CD4-positive, alpha-beta T cell treated with Interferon gamma for 1 hour (primary cell): ENCODE measurements around the gene FLT3.

Experiments
- DNase-seq: peaks from one replicate; pipeline ENCODE4 v3.0.0-alpha.2; 2020

Gene FLT3

DNA sequence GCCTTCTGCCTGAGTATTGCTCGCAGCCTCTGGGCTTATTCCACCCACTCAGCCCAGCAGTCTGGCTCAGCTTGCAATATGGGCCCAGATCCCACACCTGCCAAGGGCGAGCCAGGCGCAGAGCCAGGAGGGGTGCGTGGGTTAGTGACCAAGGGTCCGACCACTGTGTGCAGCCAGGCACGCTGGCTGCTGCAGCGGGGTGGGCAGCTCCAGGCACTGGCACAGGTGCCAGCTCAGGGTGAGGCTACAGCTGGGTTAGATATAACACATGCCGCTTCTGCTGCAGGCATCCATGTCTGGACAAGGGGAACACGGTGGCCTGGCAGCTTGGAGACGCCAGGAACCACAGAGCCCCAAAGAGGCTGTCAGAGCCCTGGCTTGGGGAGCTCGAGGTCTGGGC, 99.3 kb downstream of the FLT3 start:
- DNase-seq: no peak

DNA sequence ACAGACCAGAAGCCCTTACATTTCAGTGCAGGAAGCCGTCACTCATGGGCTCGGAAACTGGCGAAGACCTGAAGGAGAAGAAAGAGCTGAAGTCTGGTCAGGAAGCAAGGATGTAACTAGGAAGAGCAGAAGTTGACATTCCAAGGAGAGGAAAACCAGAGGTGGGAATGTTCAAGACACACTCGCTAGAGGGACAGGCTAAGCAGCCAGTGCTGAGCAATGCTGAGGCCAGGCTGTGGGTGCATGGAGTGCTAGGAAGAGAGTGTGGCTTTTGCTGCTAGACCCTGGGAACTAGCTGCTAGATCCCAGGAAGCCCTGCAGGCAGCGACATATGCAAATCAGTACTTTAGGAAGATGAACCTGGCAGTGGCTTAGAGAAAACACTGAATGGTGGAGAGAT, 99.8 kb downstream of the FLT3 start:
- DNase-seq: no peak

DNA sequence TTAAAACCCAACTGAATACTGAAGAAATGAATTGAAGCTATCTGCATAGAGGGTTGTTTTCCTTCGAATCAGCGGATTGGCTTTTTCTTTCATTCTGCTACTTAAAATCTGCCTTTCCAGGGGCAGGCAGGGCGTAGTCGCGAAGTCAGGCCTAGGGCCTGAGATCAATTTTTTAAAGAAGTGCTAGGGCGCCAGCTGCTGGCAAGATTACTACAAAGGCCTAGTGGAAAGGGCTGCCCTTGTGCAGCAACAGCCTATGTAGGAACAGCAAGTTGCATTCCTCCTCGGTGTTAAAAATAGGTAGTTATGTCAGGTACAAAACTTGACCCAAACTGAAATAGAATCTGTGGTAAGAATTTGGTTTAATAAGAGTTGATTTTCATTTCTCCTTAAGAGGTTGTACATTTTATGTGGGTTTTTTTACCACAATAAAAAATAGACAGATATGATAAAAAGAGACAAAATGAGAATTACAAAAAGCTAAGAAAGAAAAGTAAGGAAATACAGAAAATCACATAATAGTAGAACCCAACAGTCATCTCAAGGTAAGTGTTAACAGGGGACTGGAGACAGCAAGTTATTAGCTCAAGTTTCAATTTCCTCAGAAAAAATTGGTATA, 102.4 kb downstream of the FLT3 start:
- DNase-seq: no peak

DNA sequence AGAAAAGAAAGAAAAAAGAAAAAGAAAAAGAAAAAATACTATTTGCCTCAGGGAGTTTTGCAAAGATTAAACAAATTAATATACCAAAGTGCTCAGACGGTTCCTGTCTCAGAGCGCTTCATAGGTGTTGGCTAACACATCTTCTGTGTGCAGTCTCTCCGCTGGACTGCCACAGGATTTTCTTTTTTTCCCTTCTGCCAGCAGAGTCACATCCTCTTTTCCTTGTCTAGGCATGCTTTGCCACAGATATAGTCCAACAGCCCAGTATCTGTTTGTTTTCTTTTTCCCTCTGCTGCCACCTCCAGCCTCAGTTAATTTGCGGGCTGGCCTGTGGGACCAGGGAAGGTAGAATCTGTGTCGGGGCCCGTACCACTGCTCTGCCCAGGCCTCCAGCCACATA, 108.5 kb downstream of the FLT3 start:
- no peak for DNase-seq

DNA sequence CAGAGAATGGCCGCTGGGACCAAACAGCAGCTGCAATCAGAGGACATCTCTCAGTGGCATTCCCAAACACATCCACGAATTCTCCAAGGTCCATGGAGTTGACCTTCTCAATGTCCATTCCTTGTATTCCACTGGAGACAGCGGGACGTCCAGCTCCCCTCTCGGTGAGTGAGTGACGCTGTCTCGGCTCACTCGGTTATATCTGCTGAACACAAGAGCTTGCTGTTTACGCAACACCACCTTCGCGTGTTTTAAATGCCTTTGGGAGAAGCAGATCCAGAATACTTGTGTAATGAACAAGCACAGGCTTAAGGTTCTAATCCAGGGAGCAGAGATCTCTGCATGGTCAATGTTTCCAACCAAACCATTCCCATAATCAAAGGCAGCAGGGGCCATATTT, 111.9 kb downstream of the FLT3 start, which contains the start of gene URAD:
TSS of gene URAD (minus strand) at position 174 of the 400 bp plus-strand sequence. CDS start at position 118, 56 bp downstream.
- no peak for DNase-seq

DNA sequence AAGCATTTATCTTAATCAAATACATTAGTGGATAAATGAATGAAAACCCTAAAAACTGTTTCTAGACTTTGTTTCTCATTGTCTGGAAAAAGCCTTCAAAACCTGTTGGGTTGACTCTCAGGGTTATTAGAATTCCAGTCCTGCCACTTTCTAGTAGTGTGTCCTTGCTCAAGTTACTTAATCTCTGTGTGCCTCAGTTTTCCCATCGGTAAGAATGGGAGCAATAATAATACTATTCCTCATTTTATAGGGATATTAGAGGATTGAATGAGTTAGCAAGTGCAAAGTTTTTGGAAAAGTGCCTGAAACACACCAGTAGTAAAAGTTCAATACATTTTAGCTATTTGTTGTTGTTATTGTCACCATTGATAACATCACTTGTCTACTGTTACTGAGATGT, 114.8 kb downstream of the FLT3 start:
- DNase-seq: no peak

DNA sequence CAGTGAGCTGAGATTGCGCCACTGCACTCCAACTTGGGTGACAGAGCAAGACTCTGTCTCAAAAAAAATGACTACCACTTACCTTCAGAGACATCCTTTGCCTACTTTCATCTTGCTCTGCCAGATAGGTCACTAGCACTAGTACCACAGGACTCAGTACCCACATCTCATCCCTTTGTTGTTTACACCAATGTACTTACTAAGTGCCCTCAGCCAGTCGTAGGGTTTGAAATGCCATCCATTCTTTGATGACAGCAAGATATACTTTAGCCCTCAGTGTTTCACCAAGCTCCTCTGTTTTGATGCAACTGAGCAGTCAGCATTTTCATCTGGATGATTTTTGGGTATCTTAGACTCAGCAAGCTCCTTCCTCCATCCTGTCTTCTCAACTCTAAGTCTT, 118.0 kb downstream of the FLT3 start:
- DNase-seq: no peak

DNA sequence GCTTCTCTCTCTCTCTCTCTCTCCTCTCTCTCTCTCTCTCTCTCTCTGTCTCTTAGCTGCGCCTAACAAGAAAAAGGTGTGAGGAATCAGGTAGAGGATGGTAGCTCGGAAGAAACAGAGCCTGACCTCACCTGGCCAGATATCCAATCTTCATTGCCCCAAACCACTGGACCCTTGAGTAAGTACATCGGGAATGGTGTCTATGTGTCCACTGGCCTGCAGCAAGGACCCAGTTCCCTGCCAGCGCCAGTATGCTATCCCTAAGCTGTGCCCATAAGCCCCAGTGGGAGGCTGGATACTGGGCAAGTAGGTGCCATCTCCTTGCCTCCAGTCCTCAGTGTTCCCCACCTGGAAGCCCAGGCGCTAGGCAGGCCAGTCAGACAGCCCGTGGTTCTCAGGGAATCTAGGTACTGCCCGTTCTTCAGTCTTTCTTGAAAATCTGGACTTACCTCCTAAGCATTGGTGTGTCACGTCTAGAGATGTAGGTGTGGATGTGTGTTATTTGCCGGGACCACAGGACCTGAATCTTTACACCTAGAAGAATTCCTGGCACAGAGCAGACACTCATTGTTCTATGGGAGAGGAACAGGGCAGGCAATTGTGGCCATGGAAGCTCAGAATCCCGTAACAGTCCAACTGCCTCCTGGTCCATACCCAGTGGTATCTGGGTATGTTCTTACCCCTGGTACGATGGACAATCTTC, 119.2 kb downstream of the FLT3 start:
- DNase-seq: no peak

DNA sequence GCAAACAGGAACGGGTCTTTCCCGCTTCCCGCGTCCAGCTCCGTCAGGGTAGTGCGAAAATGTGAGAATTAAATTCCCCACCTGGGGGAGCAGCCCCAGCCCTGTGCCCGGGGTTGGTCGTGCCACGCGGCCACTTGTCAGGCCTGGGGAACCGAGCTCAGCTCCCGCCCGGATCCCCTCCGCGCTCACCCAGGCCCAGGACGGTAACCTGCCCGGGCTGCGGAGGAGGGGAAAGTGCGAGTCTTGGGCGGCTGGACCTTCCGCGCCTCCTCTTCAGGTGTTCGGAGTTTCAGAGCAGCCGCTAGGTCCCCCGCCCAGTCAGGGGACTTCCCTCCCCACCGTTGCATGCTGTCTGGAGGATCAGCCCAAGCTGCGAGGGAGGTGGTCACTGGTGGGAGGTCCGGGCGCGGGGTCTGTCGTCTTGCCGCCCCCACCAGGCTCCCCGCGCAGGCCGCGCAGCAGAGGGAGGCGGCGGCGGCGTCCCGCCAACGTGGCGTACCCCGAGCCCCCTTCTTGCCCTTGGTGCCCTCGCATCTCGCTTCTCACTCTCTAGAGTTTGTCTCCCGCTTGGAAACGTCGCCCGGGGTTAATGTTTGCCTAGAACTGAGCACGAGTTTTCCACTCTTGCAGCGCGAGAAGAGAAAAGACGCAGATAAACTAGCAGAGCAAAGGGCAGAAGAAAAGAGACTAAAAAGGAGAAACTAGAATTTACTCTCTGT, 119.9 kb downstream of the FLT3 start:
- DNase-seq: no peak

DNA sequence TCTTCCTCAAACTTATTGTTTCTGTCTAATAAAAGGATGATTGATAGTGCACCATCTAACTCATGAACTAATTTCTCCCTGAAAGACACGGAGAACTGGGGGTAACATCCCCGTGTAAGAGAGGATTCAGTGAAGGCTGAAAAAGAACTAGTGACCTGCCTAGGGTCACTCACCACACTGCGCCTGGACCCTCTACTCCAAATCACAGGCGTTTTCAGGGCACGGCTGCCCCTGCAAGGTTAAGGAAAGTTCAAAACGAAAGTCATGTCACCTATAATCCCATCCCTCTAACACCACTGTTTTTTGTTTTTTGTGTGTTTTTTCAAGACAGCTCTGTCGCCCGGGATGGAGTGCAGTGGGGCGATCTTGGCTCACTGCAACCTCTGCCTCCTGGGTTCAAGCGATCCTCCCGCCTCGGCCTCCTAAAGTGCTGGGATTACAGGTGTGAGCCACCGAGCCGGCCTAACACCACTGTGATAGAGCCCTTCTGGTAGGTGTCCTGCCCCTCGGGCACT, 120.6 kb downstream of the FLT3 start:
- no peak for DNase-seq

DNA sequence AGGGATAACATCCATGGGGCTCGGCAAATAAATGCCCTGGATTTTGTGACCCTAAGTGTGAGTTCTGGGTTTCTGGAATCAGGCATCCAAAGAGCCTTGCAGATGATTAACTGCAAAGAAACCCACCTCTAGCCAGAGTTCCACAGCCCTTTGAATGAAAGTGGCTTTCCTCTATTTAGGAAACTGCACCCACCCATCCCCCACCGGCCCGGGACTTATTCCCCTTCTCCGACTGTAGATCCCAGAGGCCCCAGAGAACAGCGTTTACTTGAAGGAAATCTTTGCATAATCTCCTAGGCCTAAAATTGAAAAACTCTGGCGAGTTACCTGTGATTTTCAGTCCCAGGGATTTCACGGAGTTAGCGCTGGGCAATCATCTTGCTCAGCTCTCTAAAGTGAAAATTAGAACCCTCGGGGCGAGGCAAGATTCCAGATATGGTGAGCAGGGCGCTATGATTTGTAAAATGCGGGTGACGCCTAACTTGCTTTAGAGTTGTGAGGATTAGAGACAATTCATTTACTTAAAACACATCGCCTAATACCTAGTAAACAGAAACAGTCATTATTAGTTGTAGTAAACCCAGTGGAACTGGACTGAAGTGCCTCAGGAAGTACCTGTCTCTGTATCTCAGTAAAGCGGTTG, 121.3 kb downstream of the FLT3 start:
- DNase-seq: no peak

DNA sequence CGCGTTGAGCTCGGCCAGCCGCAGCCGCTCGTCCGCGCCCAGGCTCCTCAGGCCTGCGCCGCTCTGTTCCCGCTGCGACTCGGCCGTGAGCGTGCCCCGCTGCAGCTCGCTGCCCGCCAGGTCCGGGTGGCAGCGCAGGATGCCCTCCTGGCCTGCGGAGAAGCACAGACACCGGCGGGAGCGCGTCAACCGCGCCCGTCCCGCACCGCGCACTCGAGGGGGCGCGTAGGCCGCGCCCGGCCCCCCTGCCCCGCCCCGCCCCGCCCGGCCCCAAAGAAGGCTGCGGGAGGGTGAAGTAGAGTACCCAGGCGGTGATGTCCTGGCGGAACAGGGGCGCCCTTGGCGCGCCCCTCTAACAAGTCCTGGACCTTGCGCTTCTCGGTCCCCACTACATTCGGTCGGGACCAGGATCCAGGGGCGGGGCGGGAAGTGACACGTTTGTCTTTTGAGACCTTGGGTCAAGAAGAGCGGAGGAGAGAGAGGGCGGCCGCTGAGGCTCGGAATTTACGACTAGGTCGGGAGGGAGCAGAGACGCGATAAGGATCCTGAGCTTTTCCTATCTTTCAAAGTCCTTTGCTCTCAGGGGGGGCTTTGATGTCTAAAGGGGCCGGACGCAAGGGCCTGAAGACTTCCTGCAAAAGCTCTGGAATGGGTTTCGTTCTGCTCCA, 121.9 kb downstream of the FLT3 start:
- DNase-seq: no peak

DNA sequence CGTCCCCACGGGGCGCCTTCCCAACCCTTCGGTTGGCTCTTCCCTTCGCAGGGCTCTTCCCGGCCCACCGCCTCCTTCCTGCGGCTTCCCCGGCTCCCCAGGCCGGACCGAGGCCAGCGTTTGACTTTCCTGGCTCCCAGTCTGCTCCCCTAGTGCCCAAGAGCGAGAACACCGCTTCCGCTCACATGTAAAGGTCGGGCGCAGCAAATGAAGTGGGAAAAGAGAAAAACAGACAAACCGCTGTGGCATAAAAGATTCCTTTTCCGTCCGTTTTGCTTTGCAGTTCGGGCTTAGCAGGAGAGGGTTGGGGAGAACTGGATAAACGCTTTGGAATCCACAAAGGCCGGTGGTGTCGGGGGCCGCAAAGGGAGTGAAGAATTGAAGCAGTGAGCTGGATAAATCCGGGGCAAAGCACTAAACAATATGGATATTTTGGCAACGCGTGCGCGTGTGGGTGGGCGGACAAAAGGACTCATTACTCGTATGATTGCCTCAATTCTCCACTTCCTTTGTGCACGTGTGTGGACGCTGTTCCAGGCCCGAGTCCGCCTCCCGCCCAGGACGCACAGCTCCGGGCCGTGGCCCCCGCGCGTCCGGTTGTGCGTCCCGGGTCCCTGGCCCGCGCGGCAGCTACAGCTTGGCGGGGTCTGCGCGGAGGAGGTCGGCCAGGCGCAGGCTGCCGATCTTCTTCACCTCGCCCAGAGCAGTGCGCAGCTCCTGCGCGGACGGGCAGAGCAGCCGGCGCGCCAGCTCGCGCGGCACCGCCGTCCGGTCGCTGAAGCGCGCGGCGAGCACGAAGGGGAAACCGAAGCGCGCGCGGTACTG, 122.7 kb downstream of the FLT3 start:
- DNase-seq: no peak

DNA sequence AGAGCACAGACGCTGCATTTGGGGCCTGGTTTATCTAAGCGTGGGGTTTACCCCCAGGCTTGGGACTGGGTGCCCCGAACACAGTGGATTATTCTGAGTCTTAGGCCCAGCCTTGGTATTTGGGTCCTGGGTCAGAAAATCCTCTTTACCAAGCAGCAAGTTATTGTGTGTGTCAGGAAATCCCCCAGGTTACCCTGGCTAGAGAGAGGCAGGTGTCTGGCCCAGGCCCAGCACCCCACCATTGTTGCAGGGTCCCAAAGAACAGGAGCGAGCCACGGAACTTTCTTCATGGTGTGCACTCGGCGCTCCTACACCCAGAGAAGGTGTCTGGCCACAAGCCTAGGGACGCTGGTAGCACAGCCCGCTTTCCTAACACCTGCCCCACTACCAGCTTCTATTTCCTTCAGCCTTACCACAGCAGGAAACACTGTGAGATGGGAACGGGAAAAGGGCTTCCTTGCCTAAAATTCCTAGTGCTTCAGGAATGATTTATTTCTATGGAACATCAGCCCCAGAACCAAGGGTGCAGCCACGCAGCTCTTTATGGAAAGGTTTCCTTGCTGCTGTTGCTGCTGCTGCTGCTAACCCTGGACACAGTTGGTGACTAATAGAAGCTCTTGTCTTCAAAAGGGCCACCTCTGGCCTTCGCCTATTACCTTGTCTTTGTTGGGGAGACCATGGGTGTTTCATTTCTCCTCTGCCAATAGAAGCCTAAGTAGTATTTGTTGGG, 123.8 kb downstream of the FLT3 start:
- no peak for DNase-seq

DNA sequence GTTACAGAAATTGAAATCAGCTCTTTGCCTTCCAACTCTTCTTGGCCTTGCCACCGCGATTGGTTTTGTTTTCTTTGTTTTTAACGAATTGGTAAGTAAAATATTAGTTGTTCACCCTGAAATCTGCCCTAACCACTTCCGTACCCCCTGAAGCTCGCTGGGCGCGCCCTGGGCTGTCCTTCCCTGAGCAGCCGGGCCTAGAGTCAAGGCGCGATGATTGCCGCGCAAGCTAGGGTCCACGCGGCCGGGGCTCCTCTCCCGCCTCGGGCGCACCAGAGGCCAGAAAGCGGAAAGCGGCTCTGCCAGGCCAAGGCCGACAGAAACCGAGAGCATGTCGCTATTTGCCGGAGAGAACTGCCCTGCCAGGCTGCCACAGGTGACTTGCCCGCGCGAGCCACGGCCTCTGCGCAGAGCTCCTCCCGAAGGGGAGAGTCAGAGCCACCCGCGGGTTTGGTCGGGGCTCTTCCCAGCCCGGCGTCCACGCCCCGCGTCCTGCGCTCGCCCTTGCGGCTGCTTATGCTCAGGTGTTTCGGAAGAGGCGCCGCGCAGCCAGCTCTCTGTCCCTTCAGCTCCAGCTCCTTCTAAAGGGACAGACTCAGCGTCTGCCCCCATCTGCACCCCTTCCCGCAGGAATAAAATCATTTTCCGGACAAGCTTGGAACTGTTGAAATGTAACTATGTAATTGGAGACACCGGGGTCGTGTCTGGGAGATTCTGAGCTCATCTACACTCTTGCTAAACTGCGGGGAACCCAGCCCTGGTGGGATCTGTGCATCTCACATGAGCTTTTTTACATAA, 124.6 kb downstream of the FLT3 start:
- DNase-seq: no peak

DNA sequence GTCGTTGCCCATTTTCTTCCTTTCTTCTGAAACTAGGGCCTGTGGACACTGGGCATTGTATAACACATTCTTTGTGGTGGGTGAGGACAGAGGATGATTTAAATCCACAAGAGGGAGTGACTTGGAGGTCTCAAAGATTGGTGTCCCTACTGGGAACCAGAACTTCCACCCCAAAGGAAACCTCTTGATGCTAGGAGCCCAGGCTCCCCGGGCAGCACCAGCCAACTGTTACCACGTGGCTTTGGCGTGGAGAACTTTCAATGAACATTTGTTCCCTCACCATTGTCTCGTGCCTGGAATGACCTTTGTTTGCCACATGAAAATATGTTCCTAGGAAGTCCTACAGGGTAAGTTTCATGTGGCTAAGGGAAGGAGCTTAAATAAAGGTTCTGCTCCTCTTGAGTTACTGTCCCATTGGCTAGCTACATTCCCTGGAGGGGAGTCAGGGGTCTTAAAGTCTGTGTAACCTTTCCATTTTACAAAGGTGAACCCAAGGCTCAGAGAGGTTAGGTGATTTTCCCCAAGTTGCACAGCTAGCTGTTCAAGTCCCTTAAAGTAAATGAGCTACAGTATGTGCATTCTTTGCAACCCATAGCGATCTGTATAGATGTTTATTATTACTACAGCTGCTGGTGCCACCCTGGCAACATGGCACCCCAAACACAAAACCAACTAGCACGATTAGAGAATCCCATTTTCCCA, 126.3 kb downstream of the FLT3 start:
- no peak for DNase-seq

DNA sequence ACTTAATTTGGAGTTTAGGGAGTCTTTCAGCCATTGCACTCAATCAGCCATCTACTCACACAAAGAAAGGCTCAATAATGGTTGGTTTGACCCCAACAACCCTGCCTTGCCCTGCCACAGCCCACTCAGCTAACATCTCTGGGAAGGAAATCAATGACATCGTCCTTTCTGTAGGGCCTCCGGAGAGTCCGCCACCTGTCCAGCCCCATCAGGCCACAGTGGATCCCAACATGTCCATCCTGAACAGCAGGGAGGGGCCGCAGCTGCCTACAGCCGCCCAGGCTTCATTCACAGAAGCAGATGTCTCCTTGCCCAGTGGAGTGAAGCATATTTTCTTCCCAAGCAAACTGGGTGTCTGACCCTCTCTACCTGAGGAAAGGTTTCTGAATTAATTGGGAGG, 127.1 kb downstream of the FLT3 start:
- DNase-seq: no peak

DNA sequence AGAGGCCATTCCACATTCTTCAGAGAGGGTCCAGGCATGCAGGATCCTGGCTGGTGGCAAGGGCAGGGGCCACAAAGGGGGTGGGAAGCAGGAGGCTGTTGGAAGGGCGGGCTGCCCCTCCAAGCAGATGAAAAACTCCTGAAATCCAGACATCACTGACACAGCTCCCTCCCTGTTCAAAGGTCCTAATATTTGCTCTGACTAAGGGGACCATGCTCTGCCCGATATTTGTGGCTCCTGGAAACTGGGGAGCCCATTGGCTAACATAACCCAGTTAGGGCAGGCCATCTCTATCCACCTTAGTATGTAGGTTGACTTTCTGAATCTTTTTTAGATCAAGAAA, 127.9 kb downstream of the FLT3 start:
- DNase-seq: no peak

DNA sequence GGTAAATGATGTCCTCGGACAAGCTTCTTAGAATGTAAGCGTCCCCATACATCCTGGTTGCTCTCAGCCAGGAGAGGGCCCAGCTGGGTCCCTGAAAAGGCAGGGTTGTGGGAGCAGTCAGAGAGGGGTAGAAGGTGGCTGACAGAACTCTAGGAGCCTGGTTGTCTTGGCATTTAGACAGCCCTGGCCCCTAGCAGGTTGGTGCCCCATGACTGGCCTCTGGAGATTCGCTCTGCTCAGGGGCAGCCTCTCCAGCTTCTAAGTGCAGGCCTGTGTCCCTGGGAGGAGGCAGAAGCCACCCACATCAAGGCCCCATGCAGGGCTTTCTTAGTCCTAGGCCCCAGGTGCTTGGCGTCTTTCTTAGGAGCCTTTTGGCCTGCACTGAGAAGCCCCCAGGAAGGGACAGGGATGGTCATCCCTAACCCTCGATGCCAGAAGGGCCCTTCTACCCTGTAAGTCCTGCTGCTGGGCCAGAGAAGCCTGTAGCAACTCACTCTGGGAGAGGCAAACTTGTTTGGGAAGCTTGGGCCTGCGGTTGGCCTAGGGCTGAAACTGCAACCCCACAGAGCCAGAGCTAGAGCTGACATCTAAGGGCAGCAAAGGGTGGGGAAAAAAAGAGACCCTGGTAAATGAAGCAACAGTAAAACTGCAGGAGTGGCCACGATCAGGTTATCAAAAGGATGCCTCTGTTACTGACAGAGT, 128.4 kb downstream of the FLT3 start:
- no peak for DNase-seq
